GM23338 (cell line): Measurements from ENCODE around the gene ZNFX1. TPM values are rescaled to one million over a fixed set of nuclear protein-coding genes. Genes with fewer than 3 reads are reported as not detected.

Experiments
- ATAC-seq: fragments of 200-7000 bp; cut with Tn5 transposase; 3 replicates; pipeline ENCODE4 v1.9.1; 2020
- DNase-seq: peaks from one replicate; pipeline ENCODE4 v3.0.0-alpha.2; 2015; ENCODE audit warnings: low spot score
- H2AFZ ChIP-seq: fragments of 200-600 bp; sonication (generic); 2 replicates; pipeline ENCODE4 v1.8.0; 2016; ENCODE audit warnings: antibody characterized with exemption, mild to moderate bottlenecking, moderate library complexity
- H3F3A ChIP-seq: fragments of 200-600 bp; sonication (generic); replicated peaks from 2 replicates; pipeline ENCODE4 v1.8.0; 2017; ENCODE audit warnings: antibody characterized with exemption, mixed run types, low read depth
- H3K27ac ChIP-seq: fragments of 200-600 bp; sonication (generic); 2 replicates; pipeline ENCODE4 v1.6.1; 2016; ENCODE audit warnings: low read depth
- H3K27me3 ChIP-seq: fragments of 200-600 bp; sonication (generic); 2 replicates; pipeline ENCODE4 v1.8.0; 2016; ENCODE audit warnings: mild to moderate bottlenecking, mixed run types, moderate library complexity; ENCODE audit not compliant: insufficient read depth
- H3K36me3 ChIP-seq: fragments of 200-600 bp; sonication (generic); 2 replicates; pipeline ENCODE4 v1.8.0; 2016; ENCODE audit warnings: mild to moderate bottlenecking; ENCODE audit not compliant: insufficient read depth
- H3K4me1 ChIP-seq: fragments of 200-600 bp; sonication (generic); 2 replicates; pipeline ENCODE4 v1.8.0; 2016; ENCODE audit warnings: mild to moderate bottlenecking, moderate library complexity; ENCODE audit not compliant: insufficient read depth
- H3K4me2 ChIP-seq: fragments of 200-600 bp; sonication (generic); 2 replicates; pipeline ENCODE4 v1.7.1; 2017; ENCODE audit warnings: mixed run types
- H3K4me3 ChIP-seq: fragments of 200-600 bp; sonication (generic); 2 replicates; pipeline ENCODE4 v1.6.1; 2016; ENCODE audit warnings: mixed run types
- H3K79me2 ChIP-seq: fragments of 200-600 bp; sonication (generic); replicated peaks from 2 replicates; pipeline ENCODE4 v1.8.0; 2017; ENCODE audit warnings: mild to moderate bottlenecking; ENCODE audit not compliant: insufficient read depth
- H3K9me2 ChIP-seq: fragments of 200-600 bp; sonication (generic); 2 replicates; pipeline ENCODE4 v1.8.0; 2017; ENCODE audit not compliant: insufficient read depth
- H4K20me1 ChIP-seq: fragments of 200-600 bp; sonication (generic); replicated peaks from 2 replicates; pipeline ENCODE4 v1.8.0; 2017; ENCODE audit warnings: mild to moderate bottlenecking; ENCODE audit not compliant: insufficient read depth
- H3K27ac Mint-ChIP-seq: 2 replicates; pipeline ENCODE4 v1.8.0; 2020; ENCODE audit warnings: inconsistent platforms, mild to moderate bottlenecking, moderate library complexity, mixed read lengths
- H3K27me3 Mint-ChIP-seq: 3 replicates; pipeline ENCODE4 v1.8.0; 2022; ENCODE audit warnings: low read depth, mild to moderate bottlenecking, moderate library complexity, mixed read lengths, inconsistent platforms; ENCODE audit not compliant: insufficient read depth, poor library complexity
- H3K36me3 Mint-ChIP-seq: 3 replicates; pipeline ENCODE4 v1.8.0; 2021; ENCODE audit warnings: low read depth, mild to moderate bottlenecking, inconsistent platforms, moderate library complexity, mixed read lengths
- H3K4me1 Mint-ChIP-seq: 3 replicates; pipeline ENCODE4 v1.8.0; 2020; ENCODE audit warnings: mild to moderate bottlenecking, inconsistent platforms, mixed read lengths
- H3K4me3 Mint-ChIP-seq: 3 replicates; pipeline ENCODE4 v1.8.0; 2021; ENCODE audit warnings: moderate library complexity, mild to moderate bottlenecking, inconsistent platforms, mixed read lengths
- H3K9me3 Mint-ChIP-seq: 3 replicates; pipeline ENCODE4 v1.8.0; 2020; ENCODE audit warnings: moderate library complexity, mild to moderate bottlenecking, inconsistent platforms, mixed read lengths
- CREB1 ChIP-seq: fragments of 250-450 bp; sonication (Bioruptor Pico); IDR thresholded peaks from 2 replicates; pipeline ENCODE4 v1.5.0; 2020; ENCODE audit warnings: low read depth, mild to moderate bottlenecking, moderate library complexity
- CTCF ChIP-seq, 2 experiments: fragments of 200-600 bp in 1 of 2; sonication (generic) in 1 of 2; conservative IDR thresholded peaks; 2 replicates each; pipeline versions ENCODE4 v1.5.1 to v1.6.1; 2016 to 2017; ENCODE audit warnings: antibody characterized with exemption in 2 of 2, low read depth in 2 of 2, mild to moderate bottlenecking in 2 of 2, moderate library complexity in 1 of 2
- ETS1 ChIP-seq: IDR thresholded peaks from 2 replicates; pipeline ENCODE4 v1.6.1; 2016; ENCODE audit warnings: antibody characterized with exemption
- EZH2 ChIP-seq: fragments of 200-600 bp; sonication (generic); IDR thresholded peaks from one replicate; pipeline ENCODE4 v1.8.0; 2017; ENCODE audit warnings: antibody characterized with exemption, mild to moderate bottlenecking, low read depth; ENCODE audit not compliant: unreplicated experiment
- EZH2phosphoT487 ChIP-seq: fragments of 200-600 bp; sonication (generic); IDR thresholded peaks from one replicate; pipeline ENCODE4 v1.8.1; 2018; ENCODE audit warnings: antibody characterized with exemption; ENCODE audit not compliant: unreplicated experiment
- JUNB ChIP-seq: IDR thresholded peaks from one replicate; pipeline ENCODE4 v1.6.1; 2016; ENCODE audit warnings: antibody characterized with exemption; ENCODE audit not compliant: unreplicated experiment
- NANOG ChIP-seq: IDR thresholded peaks from 2 replicates; pipeline ENCODE4 v1.6.1; 2016; ENCODE audit warnings: antibody characterized with exemption, borderline replicate concordance
- POLR2AphosphoS5 ChIP-seq: IDR thresholded peaks from 2 replicates; pipeline ENCODE4 v1.6.1; 2016; ENCODE audit warnings: antibody characterized with exemption, low read depth
- STAT1 ChIP-seq: IDR thresholded peaks from one replicate; pipeline ENCODE4 v1.6.1; 2016; ENCODE audit warnings: antibody characterized with exemption; ENCODE audit not compliant: unreplicated experiment
- ZNF331 ChIP-seq: fragments of 250-450 bp; sonication (Bioruptor Pico); IDR thresholded peaks from 2 replicates; pipeline ENCODE4 v1.5.0; 2020; ENCODE audit warnings: low read depth, mild to moderate bottlenecking, moderate library complexity
- ZNF462 ChIP-seq: fragments of 250-450 bp; sonication (Bioruptor Pico); IDR thresholded peaks from 2 replicates; pipeline ENCODE4 v1.5.0; 2020; ENCODE audit warnings: mild to moderate bottlenecking, moderate library complexity
- polyA plus RNA-seq: library from polyadenylated mRNA; unstranded; fragments of >200 nt; fragmentation: Nextera tagmentation; extraction: Ambion mirVana; gene quantifications from 2 replicates; pipeline ENCODE4 v1.2.1, GENCODE V29; 2016
- total RNA-seq: library from RNA; depleted of rRNA; stranded (reverse); fragments of >200 nt; shearing (Covaris generic); gene quantifications from 2 replicates; pipeline ENCODE4 v1.2.3, GENCODE V29; 2014

Gene ZNFX1
- total and polyA plus RNA-seq, 2 experiments from 2014 or later: 6.1 to 12.1 TPM

- TF ChIP-seq CTCF (conservative IDR thresholded peaks at IDR 0.05; ENCODE audit: low read depth in 2 of 2) (no peak), ZNF331 (no peak), CREB1 (CRISPR knock-in tag) (no peak), ETS1 (no peak), POLR2AphosphoS5 (no peak), EZH2phosphoT487 (no peak)
Observed at GRCh38 chr20:49259799-49260198, 18.1 kb downstream of the ZNFX1 start (continued).

- DNase-seq: no peak
- Mint-ChIP-seq H3K27ac (no peak overlapping the region), H3K36me3 (peaks cover 83% of the 10 kb centered on the region), H3K9me3 (no peaks in the 10 kb centered on the region), H3K4me3 (no peak overlapping the region), H3K4me1 (no peaks in the 10 kb centered on the region), H3K27me3 (peaks cover 3% of the 10 kb centered on the region)
- Histone ChIP-seq H3K4me2 (no peak overlapping the region), H3K4me1 (no peaks in the 10 kb centered on the region), H3F3A (no peaks in the 10 kb centered on the region), H4K20me1 (peaks cover 5% of the 10 kb centered on the region; the same call in 1 of the 2 replicates), H3K4me3 (no peak overlapping the region), H3K27ac (no peak overlapping the region), H3K36me3 (peaks cover 64% of the 10 kb centered on the region), H3K79me2 (no peaks in the 10 kb centered on the region), H3K9me2 (no peaks in the 10 kb centered on the region), H3K27me3 (no peaks in the 10 kb centered on the region), H2AFZ (no peak overlapping the region)
- ATAC-seq: no peak
- TF ChIP-seq ZNF331 (no peak), POLR2AphosphoS5 (no peak), EZH2phosphoT487 (no peak), NANOG (no peak), STAT1 (no peak), EZH2 (no peak), JUNB (no peak), ZNF462 (no peak), CTCF (conservative IDR thresholded peaks at IDR 0.05; ENCODE audit: low read depth in 2 of 2) (no peak), ETS1 (no peak)
Observed at GRCh38 chr20:49259284-49259683, 18.6 kb downstream of the ZNFX1 start.
